GM23248 (cell line): Measurements from ENCODE around the gene USP37. TPM values are rescaled to one million over a fixed set of nuclear protein-coding genes. Genes with fewer than 3 reads are reported as not detected.
A peak's percentile ranks its signal among the peaks of the same experiment; 100 is the strongest.

Experiments
- DNase-seq: peaks from one replicate; pipeline ENCODE4 v3.0.0-alpha.2; 2015
- H2AFZ ChIP-seq: fragments of 200-600 bp; sonication (generic); 2 replicates; pipeline ENCODE4 v1.6.1; 2016; ENCODE audit warnings: antibody characterized with exemption
- H3F3A ChIP-seq: fragments of 200-600 bp; sonication (generic); 2 replicates; pipeline ENCODE4 v1.6.1; 2016; ENCODE audit warnings: mild to moderate bottlenecking, antibody characterized with exemption, mixed run types; ENCODE audit not compliant: insufficient read depth
- H3K27ac ChIP-seq: fragments of 200-600 bp; sonication (generic); 2 replicates; pipeline ENCODE4 v1.5.1; 2016; ENCODE audit warnings: mild to moderate bottlenecking
- H3K27me3 ChIP-seq: fragments of 200-600 bp; sonication (generic); replicated peaks from 2 replicates; pipeline ENCODE4 v1.6.1; 2016; ENCODE audit warnings: mild to moderate bottlenecking; ENCODE audit not compliant: insufficient read depth
- H3K36me3 ChIP-seq: fragments of 200-600 bp; sonication (generic); 2 replicates; pipeline ENCODE4 v1.6.1; 2016; ENCODE audit warnings: low read depth, mild to moderate bottlenecking
- H3K4me1 ChIP-seq: fragments of 200-600 bp; sonication (generic); 2 replicates; pipeline ENCODE4 v1.6.1; 2016; ENCODE audit warnings: mild to moderate bottlenecking; ENCODE audit not compliant: insufficient read depth
- H3K4me2 ChIP-seq: fragments of 200-600 bp; sonication (generic); one replicate; pipeline ENCODE4 v1.6.1; 2016; ENCODE audit warnings: mild to moderate bottlenecking; ENCODE audit not compliant: unreplicated experiment
- H3K4me3 ChIP-seq: fragments of 200-600 bp; sonication (generic); 2 replicates; pipeline ENCODE4 v1.5.1; 2016; ENCODE audit warnings: mild to moderate bottlenecking
- H3K79me2 ChIP-seq: fragments of 200-600 bp; sonication (generic); 2 replicates; pipeline ENCODE4 v1.6.1; 2016; ENCODE audit warnings: mild to moderate bottlenecking; ENCODE audit not compliant: insufficient read depth
- H3K9ac ChIP-seq: fragments of 200-600 bp; sonication (generic); 2 replicates; pipeline ENCODE4 v1.6.1; 2016; ENCODE audit warnings: mild to moderate bottlenecking
- H3K9me2 ChIP-seq: fragments of 200-600 bp; sonication (generic); 2 replicates; pipeline ENCODE4 v1.6.1; 2016; ENCODE audit warnings: mixed run types, mild to moderate bottlenecking, moderate library complexity; ENCODE audit not compliant: insufficient read depth
- H3K9me3 ChIP-seq: fragments of 200-600 bp; sonication (generic); one replicate; pipeline ENCODE4 v1.6.1; 2017; ENCODE audit warnings: low read depth
- H4K20me1 ChIP-seq: fragments of 200-600 bp; sonication (generic); 2 replicates; pipeline ENCODE4 v1.6.0; 2016; ENCODE audit not compliant: insufficient read depth
- EZH2 ChIP-seq: fragments of 200-600 bp; sonication (generic); IDR thresholded peaks from 2 replicates; pipeline ENCODE4 v1.6.1; 2018; ENCODE audit warnings: antibody characterized with exemption, mild to moderate bottlenecking; ENCODE audit not compliant: insufficient read depth, poor library complexity, severe bottlenecking
- EZH2phosphoT487 ChIP-seq: fragments of 200-600 bp; sonication (generic); IDR thresholded peaks from 2 replicates; pipeline ENCODE4 v1.6.1; 2018; ENCODE audit warnings: antibody characterized with exemption, moderate library complexity, mild to moderate bottlenecking, low read depth; ENCODE audit not compliant: insufficient read depth
- WGBS, 2 experiments: methylation state at CpG; one replicate each; pipeline ENCODE4 v1.1.6; 2015 to 2017; ENCODE audit warnings: low lambda C conversion rate in 2 of 2, low coverage in 1 of 2; ENCODE audit errors: missing lambda C conversion rate in 2 of 2; 5-methylcytosine and 5-hydroxymethylcytosine counted together
- in situ Hi-C: fragments of 300-500 bp; cut with MboI; formaldehyde crosslinking; loops from 2 replicates; pipeline ENCODE4 v1.15.0; 2020
- polyA plus RNA-seq: library from polyadenylated mRNA; unstranded; fragments of >200 nt; fragmentation: Nextera tagmentation; extraction: Ambion mirVana; gene quantifications from 2 replicates; pipeline ENCODE4 v1.2.1, GENCODE V29; 2016
- total RNA-seq: library from RNA; depleted of rRNA; stranded (reverse); fragments of >200 nt; shearing (Covaris generic); gene quantifications from 2 replicates; pipeline ENCODE4 v1.2.3, GENCODE V29; 2014

USP37 gene
- total and polyA plus RNA-seq, 2 experiments from 2014 or later, result 5.0 to 6.6 TPM

GRCh38 chr2:218407717-218408116, 160.4 kb downstream of the USP37 start:
- no peaks in the 10 kb centered on the region for H3K27me3 ChIP-seq
- H3K27ac ChIP-seq, result no peak overlapping the region
- H3K36me3 ChIP-seq, result 0 out of 2 replicates have a peak, but pooled peaks cover 3% of the 10 kb centered on the region
- H3K79me2 ChIP-seq, result peaks cover 13% of the 10 kb centered on the region
- peaks cover 16% of the 10 kb centered on the region for H3F3A ChIP-seq
- no peaks in the 10 kb centered on the region for H4K20me1 ChIP-seq
- no peak overlapping the region for H3K9ac ChIP-seq
- TF ChIP-seq EZH2phosphoT487, result no peak
- TF ChIP-seq EZH2, result no peak
- 70 to 74% methylated on average over 8 of the region's 8 CpGs for WGBS, 2 experiments
- no peak overlapping the region for H3K4me3 ChIP-seq
- in situ Hi-C loops, result no loop called here
- H3K4me1 ChIP-seq, result peaks cover 20% of the 10 kb centered on the region
- no peak overlapping the region for H2AFZ ChIP-seq
- no peaks in the 10 kb centered on the region for H3K9me3 ChIP-seq
- peak overlapping the region; percentile 72 for H3K4me2 ChIP-seq
- no peaks in the 10 kb centered on the region for H3K9me2 ChIP-seq
- no peak for DNase-seq

- 4 to 5% methylated on average over 13 of the region's 13 CpGs for WGBS, 2 experiments
- Histone ChIP-seq H4K20me1 (no peaks in the 10 kb centered on the region), H3K27me3 (no peaks in the 10 kb centered on the region), H3K9me3 (no peaks in the 10 kb centered on the region), H3K27ac (peak overlapping the region; percentile 76), H3K9me2 (no peaks in the 10 kb centered on the region), H3K4me1 (peaks cover 20% of the 10 kb centered on the region), H3K79me2 (peaks cover 19% of the 10 kb centered on the region), H3K4me2 (peak overlapping the region; percentile 72), H3F3A (peaks cover 16% of the 10 kb centered on the region), H3K4me3 (peak overlapping the region; percentile 67), H3K9ac (peak overlapping the region; percentile 74), H2AFZ (peak overlapping the region; percentile 36), H3K36me3 (0 out of 2 replicates have a peak, but pooled peaks cover 3% of the 10 kb centered on the region)
- TF ChIP-seq EZH2, result no peak
- no peak for TF ChIP-seq EZH2phosphoT487
- DNase-seq, result peak; percentile 67
- in situ Hi-C loops, result no loop called here
These were observed 161.1 kb downstream of the USP37 start for GRCh38 chr2:218406949-218407618.

GRCh38 chr2:218406209-218406948, 161.8 kb downstream of the USP37 start:
- Histone ChIP-seq H3F3A (peaks cover 16% of the 10 kb centered on the region), H3K36me3 (0 out of 2 replicates have a peak, but pooled peaks cover 3% of the 10 kb centered on the region), H3K9ac (peak overlapping the region; percentile 74), H3K4me3 (peak overlapping the region; percentile 67), H3K4me2 (peak overlapping the region; percentile 72), H3K27ac (peak overlapping the region; percentile 76), H3K4me1 (peaks cover 20% of the 10 kb centered on the region), H3K79me2 (peaks cover 27% of the 10 kb centered on the region), H3K9me3 (no peaks in the 10 kb centered on the region), H4K20me1 (no peaks in the 10 kb centered on the region), H3K9me2 (no peaks in the 10 kb centered on the region), H3K27me3 (no peaks in the 10 kb centered on the region), H2AFZ (peak overlapping the region; percentile 36; the same call in 1 of the 2 replicates)
- TF ChIP-seq EZH2 (no peak), EZH2phosphoT487 (no peak)
- 1 to 3% methylated on average over 26 to 37 of the region's 56 CpGs for WGBS, 2 experiments
- in situ Hi-C loops, result no loop called here
- DNase-seq, result peak; percentile 99

- Histone ChIP-seq H4K20me1 (no peaks in the 10 kb centered on the region), H3K79me2 (peaks cover 32% of the 10 kb centered on the region), H3K36me3 (0 out of 2 replicates have a peak, but pooled peaks cover 3% of the 10 kb centered on the region), H3F3A (peaks cover 16% of the 10 kb centered on the region), H3K4me1 (peaks cover 20% of the 10 kb centered on the region), H3K27me3 (no peaks in the 10 kb centered on the region), H3K9ac (peak overlapping the region; percentile 23; the same call in 1 of the 2 replicates), H2AFZ (no peak overlapping the region), H3K9me3 (no peaks in the 10 kb centered on the region), H3K27ac (peak overlapping the region; percentile 56), H3K4me2 (peak overlapping the region; percentile 61), H3K9me2 (no peaks in the 10 kb centered on the region), H3K4me3 (peak overlapping the region; percentile 17)
- in situ Hi-C loops, result no loop called here
- no peak for DNase-seq
- TF ChIP-seq EZH2 (no peak), EZH2phosphoT487 (no peak)
- WGBS, 2 experiments, result 8 to 12% methylated on average over 13 to 15 of the region's 15 CpGs
These were observed 162.4 kb downstream of the USP37 start for GRCh38 chr2:218405746-218406208.
